RKO (cell line): ENCODE measurements around the gene BCL2L13.
"Not testable (repeated sequence)": the region's sequence is repeated elsewhere in the genome, so short reads cannot be mapped to it uniquely, and the experiment has no call there.

Experiments
- DNase-seq: peaks from one replicate; pipeline ENCODE4 v3.0.0-alpha.2; 2016; ENCODE audit warnings: low spot score

Gene BCL2L13

GRCh38 chr22:17637490-17638181 lies 921 bp upstream of the BCL2L13 start:
- no peak for DNase-seq

- no peak for DNase-seq
These were observed 450 bp upstream of the BCL2L13 start for GRCh38 chr22:17638182-17638431.

- peak; percentile 55 for DNase-seq
These were observed 737 bp downstream of the BCL2L13 start for GRCh38 chr22:17639247-17639741.

- no peak for DNase-seq
These were observed 2.7 kb downstream of the BCL2L13 start for GRCh38 chr22:17641269-17641668.

GRCh38 chr22:17642357-17642756 lies 3.8 kb downstream of the BCL2L13 start:
- DNase-seq, result not testable (repeated sequence)

- no peak for DNase-seq
These were observed 8.9 kb downstream of the BCL2L13 start for GRCh38 chr22:17647452-17647851.

- DNase-seq, result no peak
These were observed 9.4 kb downstream of the BCL2L13 start for GRCh38 chr22:17647991-17648390.

- no peak for DNase-seq
These were observed 10.0 kb downstream of the BCL2L13 start for GRCh38 chr22:17648569-17648968.

GRCh38 chr22:17655289-17655688 lies 16.7 kb downstream of the BCL2L13 start:
- DNase-seq, result no peak

- DNase-seq, result no peak
These were observed 18.4 kb downstream of the BCL2L13 start for GRCh38 chr22:17656870-17657395.

GRCh38 chr22:17664414-17665055 lies 26.0 kb downstream of the BCL2L13 start:
- DNase-seq, result no peak

GRCh38 chr22:17665248-17665647 lies 26.7 kb downstream of the BCL2L13 start:
- no peak for DNase-seq

- no peak for DNase-seq
These were observed 27.3 kb downstream of the BCL2L13 start for GRCh38 chr22:17665854-17666253.

GRCh38 chr22:17671521-17672092 lies 33.0 kb downstream of the BCL2L13 start:
- DNase-seq, result not testable (repeated sequence)

GRCh38 chr22:17672417-17672991 lies 33.9 kb downstream of the BCL2L13 start:
- no peak for DNase-seq

- no peak for DNase-seq
These were observed 35.6 kb downstream of the BCL2L13 start for GRCh38 chr22:17674152-17674551.

GRCh38 chr22:17675584-17675983 lies 37.0 kb downstream of the BCL2L13 start:
- DNase-seq, result no peak

- no peak for DNase-seq
These were observed 40.3 kb downstream of the BCL2L13 start for GRCh38 chr22:17678817-17679385.

- no peak for DNase-seq
These were observed 45.7 kb downstream of the BCL2L13 start for GRCh38 chr22:17684245-17684644.

GRCh38 chr22:17692841-17693240 lies 54.3 kb downstream of the BCL2L13 start:
- DNase-seq, result peak; percentile 14

- no peak for DNase-seq
These were observed 55.6 kb downstream of the BCL2L13 start for GRCh38 chr22:17694193-17694592.

GRCh38 chr22:17694752-17695151 lies 56.2 kb downstream of the BCL2L13 start:
- DNase-seq, result no peak

GRCh38 chr22:17695986-17696385 lies 57.4 kb downstream of the BCL2L13 start:
- no peak for DNase-seq
